ENCODE measurements around the gene KCNK1.

The KCNK1 gene

GRCh38 chr1:233689748-233690254, 75.9 kb downstream of the KCNK1 start:
- no peak overlapping the region for H3K4me2 ChIP-seq (ENCODE audit: insufficient read depth, low read length)
- H3K27me3 ChIP-seq (ENCODE audit: insufficient read depth, low read length, poor library complexity) = peaks cover 19% of the 10 kb centered on the region
- H3K4me1 ChIP-seq (ENCODE audit: insufficient read depth, low read length) = no peaks in the 10 kb centered on the region
- H3K27ac ChIP-seq (ENCODE audit: low read length) = no peak overlapping the region
- no peaks in the 10 kb centered on the region for H4K20me1 ChIP-seq (ENCODE audit: insufficient read depth, low read length)
- no peaks in the 10 kb centered on the region for H3K9me3 ChIP-seq (ENCODE audit: insufficient read depth, low read length, severe bottlenecking)
- no peak for TF ChIP-seq EZH2 (IDR thresholded peaks at IDR 0.05; ENCODE audit: borderline replicate concordance, low read depth, low read length, severe bottlenecking)
- TF ChIP-seq, protein P1, sequence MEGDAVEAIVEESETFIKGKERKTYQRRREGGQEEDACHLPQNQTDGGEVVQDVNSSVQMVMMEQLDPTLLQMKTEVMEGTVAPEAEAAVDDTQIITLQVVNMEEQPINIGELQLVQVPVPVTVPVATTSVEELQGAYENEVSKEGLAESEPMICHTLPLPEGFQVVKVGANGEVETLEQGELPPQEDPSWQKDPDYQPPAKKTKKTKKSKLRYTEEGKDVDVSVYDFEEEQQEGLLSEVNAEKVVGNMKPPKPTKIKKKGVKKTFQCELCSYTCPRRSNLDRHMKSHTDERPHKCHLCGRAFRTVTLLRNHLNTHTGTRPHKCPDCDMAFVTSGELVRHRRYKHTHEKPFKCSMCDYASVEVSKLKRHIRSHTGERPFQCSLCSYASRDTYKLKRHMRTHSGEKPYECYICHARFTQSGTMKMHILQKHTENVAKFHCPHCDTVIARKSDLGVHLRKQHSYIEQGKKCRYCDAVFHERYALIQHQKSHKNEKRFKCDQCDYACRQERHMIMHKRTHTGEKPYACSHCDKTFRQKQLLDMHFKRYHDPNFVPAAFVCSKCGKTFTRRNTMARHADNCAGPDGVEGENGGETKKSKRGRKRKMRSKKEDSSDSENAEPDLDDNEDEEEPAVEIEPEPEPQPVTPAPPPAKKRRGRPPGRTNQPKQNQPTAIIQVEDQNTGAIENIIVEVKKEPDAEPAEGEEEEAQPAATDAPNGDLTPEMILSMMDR (IDR thresholded peaks at IDR 0.05; ENCODE audit: borderline replicate concordance, extremely low read depth, low read length, poor library complexity, severe bottlenecking) = no peak
- no peak overlapping the region for H3K4me3 ChIP-seq (ENCODE audit: low read depth in 1 of 2, low read length in 2 of 2)
- no peak overlapping the region for H3K9ac ChIP-seq (ENCODE audit: low read depth, low read length)
- no peak overlapping the region for H2AFZ ChIP-seq (ENCODE audit: low read depth, low read length)
- ATAC-seq (ENCODE audit: insufficient read depth, low read depth) (no peak), DNase-seq (no peak)
- H3K79me2 ChIP-seq (ENCODE audit: insufficient read depth, low read length) = no peaks in the 10 kb centered on the region
- H3K36me3 ChIP-seq (ENCODE audit: insufficient read depth, low read length) = no peaks in the 10 kb centered on the region

GRCh38 chr1:233695901-233696300, 82.0 kb downstream of the KCNK1 start:
- Histone ChIP-seq H3K36me3 (ENCODE audit: insufficient read depth, low read length) (no peaks in the 10 kb centered on the region), H3K4me3 (ENCODE audit: low read depth in 1 of 2, low read length in 2 of 2) (no peak overlapping the region), H3K27ac (ENCODE audit: low read length) (no peak overlapping the region), H3K27me3 (ENCODE audit: insufficient read depth, low read length, poor library complexity) (peaks cover 20% of the 10 kb centered on the region), H3K4me1 (ENCODE audit: insufficient read depth, low read length) (no peaks in the 10 kb centered on the region), H4K20me1 (ENCODE audit: insufficient read depth, low read length) (no peaks in the 10 kb centered on the region), H3K79me2 (ENCODE audit: insufficient read depth, low read length) (no peaks in the 10 kb centered on the region), H2AFZ (ENCODE audit: low read depth, low read length) (no peak overlapping the region), H3K9me3 (ENCODE audit: insufficient read depth, low read length, severe bottlenecking) (no peaks in the 10 kb centered on the region), H3K4me2 (ENCODE audit: insufficient read depth, low read length) (no peak overlapping the region), H3K9ac (ENCODE audit: low read depth, low read length) (no peak overlapping the region)
- TF ChIP-seq, protein P1 (IDR thresholded peaks at IDR 0.05; ENCODE audit: borderline replicate concordance, extremely low read depth, low read length, poor library complexity, severe bottlenecking) = no peak
- TF ChIP-seq EZH2 (IDR thresholded peaks at IDR 0.05; ENCODE audit: borderline replicate concordance, low read depth, low read length, severe bottlenecking) = no peak
- DNase-seq (no peak), ATAC-seq (ENCODE audit: insufficient read depth, low read depth) (no peak)

DNA sequence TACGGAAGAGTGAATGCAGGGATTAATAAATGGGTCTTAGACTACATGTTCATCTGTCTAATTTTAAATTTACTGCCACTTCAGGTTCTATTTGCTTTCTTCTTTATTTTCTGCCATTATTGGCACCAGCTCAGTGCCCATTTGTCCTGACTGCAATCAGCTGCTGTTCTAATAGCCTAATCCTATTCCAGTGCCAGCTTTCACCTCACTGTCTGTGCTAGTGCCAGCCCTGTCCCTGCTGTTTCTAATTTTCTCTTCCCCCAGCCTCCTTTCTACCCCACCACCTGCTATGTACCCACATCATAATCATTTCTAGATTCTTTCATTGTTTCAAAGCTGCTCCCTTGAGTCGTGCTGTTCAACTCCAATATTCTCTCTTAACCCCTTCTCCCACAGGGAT, 86.4 kb downstream of the KCNK1 start:
- ATAC-seq (ENCODE audit: insufficient read depth, low read depth) (no peak), DNase-seq (no peak)
- Histone ChIP-seq H3K27ac (ENCODE audit: low read length) (no peak overlapping the region), H3K27me3 (ENCODE audit: insufficient read depth, low read length, poor library complexity) (peaks cover 20% of the 10 kb centered on the region), H3K9ac (ENCODE audit: low read depth, low read length) (no peak overlapping the region), H3K36me3 (ENCODE audit: insufficient read depth, low read length) (no peaks in the 10 kb centered on the region), H3K9me3 (ENCODE audit: insufficient read depth, low read length, severe bottlenecking) (no peaks in the 10 kb centered on the region), H3K79me2 (ENCODE audit: insufficient read depth, low read length) (no peaks in the 10 kb centered on the region), H3K4me3 (ENCODE audit: low read depth in 1 of 2, low read length in 2 of 2) (no peak overlapping the region), H3K4me1 (ENCODE audit: insufficient read depth, low read length) (no peaks in the 10 kb centered on the region), H3K4me2 (ENCODE audit: insufficient read depth, low read length) (no peak overlapping the region), H4K20me1 (ENCODE audit: insufficient read depth, low read length) (no peaks in the 10 kb centered on the region; the same call in 1 of the 2 replicates), H2AFZ (ENCODE audit: low read depth, low read length) (no peak overlapping the region)
- TF ChIP-seq, protein P1 (IDR thresholded peaks at IDR 0.05; ENCODE audit: borderline replicate concordance, extremely low read depth, low read length, poor library complexity, severe bottlenecking) = no peak
- no peak for TF ChIP-seq EZH2 (IDR thresholded peaks at IDR 0.05; ENCODE audit: borderline replicate concordance, low read depth, low read length, severe bottlenecking)

Data from DND-41 (cell line).